ENCODE measurements around the gene SPDYC.

DNA sequence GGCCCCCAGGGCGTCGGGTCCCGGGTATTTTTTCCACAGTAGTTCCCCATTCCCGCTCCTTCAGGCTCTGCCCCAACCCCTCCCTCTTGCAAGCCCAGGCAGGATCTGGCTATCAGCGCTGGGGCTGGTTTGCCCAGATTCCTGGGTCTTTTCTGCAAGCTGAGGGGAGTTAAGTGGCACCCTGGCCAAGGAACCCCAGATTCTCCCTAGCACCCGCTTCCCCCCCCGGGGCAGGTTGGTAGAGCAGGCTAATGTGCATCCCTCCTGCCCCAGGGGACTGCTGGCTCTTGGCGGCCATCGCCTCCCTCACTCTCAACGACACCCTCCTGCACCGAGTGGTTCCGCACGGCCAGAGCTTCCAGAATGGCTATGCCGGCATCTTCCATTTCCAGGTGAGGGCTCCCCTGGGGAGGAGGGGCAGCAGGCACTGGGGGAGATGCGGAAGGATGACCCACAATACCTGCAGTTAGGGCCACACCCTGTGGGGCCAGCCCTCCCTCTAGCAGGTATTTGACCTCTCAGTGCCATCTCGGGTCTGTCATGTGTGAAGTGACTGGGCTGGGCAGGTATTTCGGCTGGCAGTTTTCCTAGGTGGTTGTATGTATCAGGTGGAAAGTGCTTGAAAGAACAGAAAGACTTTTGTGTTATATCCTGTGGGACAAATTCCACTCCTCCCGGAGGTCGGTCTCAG, 13.3 kb downstream of the SPDYC start:
- no peak for TF ChIP-seq NCOA1 (IDR thresholded peaks at IDR 0.05; ENCODE audit: low read depth)
- no peak for TF ChIP-seq CEBPG (CRISPR knock-in tag; IDR thresholded peaks at IDR 0.05)
- TF ChIP-seq CEBPG (tag; conservative IDR thresholded peaks at IDR 0.05 in 1 of 2, IDR thresholded peaks at IDR 0.05 in 1 of 2) = no peak
- TF ChIP-seq EHMT2 (IDR thresholded peaks at IDR 0.05) = no peak
- TF ChIP-seq KDM4B (IDR thresholded peaks at IDR 0.05; ENCODE audit: borderline replicate concordance in 2 of 2, low read depth in 1 of 2) = no peak
- TF ChIP-seq, protein P1, sequence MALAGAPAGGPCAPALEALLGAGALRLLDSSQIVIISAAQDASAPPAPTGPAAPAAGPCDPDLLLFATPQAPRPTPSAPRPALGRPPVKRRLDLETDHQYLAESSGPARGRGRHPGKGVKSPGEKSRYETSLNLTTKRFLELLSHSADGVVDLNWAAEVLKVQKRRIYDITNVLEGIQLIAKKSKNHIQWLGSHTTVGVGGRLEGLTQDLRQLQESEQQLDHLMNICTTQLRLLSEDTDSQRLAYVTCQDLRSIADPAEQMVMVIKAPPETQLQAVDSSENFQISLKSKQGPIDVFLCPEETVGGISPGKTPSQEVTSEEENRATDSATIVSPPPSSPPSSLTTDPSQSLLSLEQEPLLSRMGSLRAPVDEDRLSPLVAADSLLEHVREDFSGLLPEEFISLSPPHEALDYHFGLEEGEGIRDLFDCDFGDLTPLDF (CRISPR knock-in tag; IDR thresholded peaks at IDR 0.05) = no peak
- no peak for TF ChIP-seq POLR2AphosphoS5 (IDR thresholded peaks at IDR 0.05; ENCODE audit: control insufficient read depth, insufficient read depth, low read depth, low read length)
- no peak for TF ChIP-seq NRF1 (conservative IDR thresholded peaks at IDR 0.05 in 1 of 2, IDR thresholded peaks at IDR 0.05 in 1 of 2)
- TF ChIP-seq, protein P2, sequence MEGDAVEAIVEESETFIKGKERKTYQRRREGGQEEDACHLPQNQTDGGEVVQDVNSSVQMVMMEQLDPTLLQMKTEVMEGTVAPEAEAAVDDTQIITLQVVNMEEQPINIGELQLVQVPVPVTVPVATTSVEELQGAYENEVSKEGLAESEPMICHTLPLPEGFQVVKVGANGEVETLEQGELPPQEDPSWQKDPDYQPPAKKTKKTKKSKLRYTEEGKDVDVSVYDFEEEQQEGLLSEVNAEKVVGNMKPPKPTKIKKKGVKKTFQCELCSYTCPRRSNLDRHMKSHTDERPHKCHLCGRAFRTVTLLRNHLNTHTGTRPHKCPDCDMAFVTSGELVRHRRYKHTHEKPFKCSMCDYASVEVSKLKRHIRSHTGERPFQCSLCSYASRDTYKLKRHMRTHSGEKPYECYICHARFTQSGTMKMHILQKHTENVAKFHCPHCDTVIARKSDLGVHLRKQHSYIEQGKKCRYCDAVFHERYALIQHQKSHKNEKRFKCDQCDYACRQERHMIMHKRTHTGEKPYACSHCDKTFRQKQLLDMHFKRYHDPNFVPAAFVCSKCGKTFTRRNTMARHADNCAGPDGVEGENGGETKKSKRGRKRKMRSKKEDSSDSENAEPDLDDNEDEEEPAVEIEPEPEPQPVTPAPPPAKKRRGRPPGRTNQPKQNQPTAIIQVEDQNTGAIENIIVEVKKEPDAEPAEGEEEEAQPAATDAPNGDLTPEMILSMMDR (IDR thresholded peaks at IDR 0.05 in 2 of 3, conservative IDR thresholded peaks at IDR 0.05 in 1 of 3; ENCODE audit: insufficient read depth in 2 of 3, low read depth in 1 of 3, low read length in 3 of 3) = no peak
- no peak for TF ChIP-seq MYNN (IDR thresholded peaks at IDR 0.05)
- no peak for TF ChIP-seq MYNN (CRISPR knock-in tag; IDR thresholded peaks at IDR 0.05)
- TF ChIP-seq, protein P3, sequence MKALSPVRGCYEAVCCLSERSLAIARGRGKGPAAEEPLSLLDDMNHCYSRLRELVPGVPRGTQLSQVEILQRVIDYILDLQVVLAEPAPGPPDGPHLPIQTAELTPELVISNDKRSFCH (CRISPR knock-in tag; IDR thresholded peaks at IDR 0.05) = no peak
- TF ChIP-seq, protein P3 (tag; IDR thresholded peaks at IDR 0.05) = no peak
- no peak for TF ChIP-seq EZH2 (IDR thresholded peaks at IDR 0.05; ENCODE audit: borderline replicate concordance, low read depth, low read length)
